H9 (cell line): ENCODE data around the gene UBL5. TPM values are rescaled to one million over a fixed set of nuclear protein-coding genes. Genes with fewer than 3 reads are reported as not detected.
A peak's percentile ranks its signal among the peaks of the same experiment; 100 is the strongest.

ENCODE experiments used
- DNase-seq: peaks from one replicate; pipeline ENCODE4 v3.0.0-alpha.2; 2017
- H2AFZ ChIP-seq: one replicate; pipeline ENCODE4 v1.6.1; 2013; ENCODE audit warnings: mild to moderate bottlenecking, low read length, control low read depth, moderate library complexity
- H2AK5ac ChIP-seq: 2 replicates; pipeline ENCODE4 v1.6.1; 2013; ENCODE audit warnings: low read length, control low read depth, mixed read lengths; ENCODE audit not compliant: insufficient read length
- H2BK120ac ChIP-seq: one replicate; pipeline ENCODE4 v1.6.1; 2013; ENCODE audit warnings: low read depth, mild to moderate bottlenecking, low read length, control low read depth, inconsistent platforms; ENCODE audit not compliant: poor library complexity, severe bottlenecking
- H2BK12ac ChIP-seq: 2 replicates; pipeline ENCODE4 v1.6.1; 2013; ENCODE audit warnings: low read length, control low read depth, mixed read lengths, low read depth; ENCODE audit not compliant: insufficient read length
- H2BK15ac ChIP-seq: 2 replicates; pipeline ENCODE4 v1.6.1; 2013; ENCODE audit warnings: low read depth, low read length, control low read depth
- H2BK20ac ChIP-seq: one replicate; pipeline ENCODE4 v1.6.1; 2013; ENCODE audit warnings: low read depth, mild to moderate bottlenecking, low read length, control low read depth, inconsistent platforms; ENCODE audit not compliant: poor library complexity, severe bottlenecking
- H2BK5ac ChIP-seq: 2 replicates; pipeline ENCODE4 v1.6.1; 2013; ENCODE audit warnings: low read length, control low read depth, mixed read lengths; ENCODE audit not compliant: insufficient read length
- H3K14ac ChIP-seq: 2 replicates; pipeline ENCODE4 v1.6.1; 2013; ENCODE audit warnings: low read length, control low read depth; ENCODE audit not compliant: insufficient read depth
- H3K18ac ChIP-seq: 2 replicates; pipeline ENCODE4 v1.6.1; 2013; ENCODE audit warnings: low read depth, mild to moderate bottlenecking, mixed read lengths, low read length, control low read depth; ENCODE audit not compliant: insufficient read length
- H3K23ac ChIP-seq: 2 replicates; pipeline ENCODE4 v1.6.1; 2013; ENCODE audit warnings: low read length, control low read depth, mixed read lengths, low read depth; ENCODE audit not compliant: insufficient read length
- H3K23me2 ChIP-seq: 2 replicates; pipeline ENCODE4 v1.6.1; 2013; ENCODE audit warnings: low read depth, mild to moderate bottlenecking, mixed read lengths, low read length, control low read depth; ENCODE audit not compliant: insufficient read length, poor library complexity, severe bottlenecking
- H3K27ac ChIP-seq: 2 replicates; pipeline ENCODE4 v1.5.1; 2013; ENCODE audit warnings: low read length, control low read depth, mixed read lengths, low read depth; ENCODE audit not compliant: insufficient read length
- H3K27me3 ChIP-seq: 2 replicates; pipeline ENCODE4 v1.6.1; 2013; ENCODE audit warnings: low read length, control low read depth, inconsistent platforms; ENCODE audit not compliant: insufficient read depth
- H3K4ac ChIP-seq: 2 replicates; pipeline ENCODE4 v1.6.1; 2013; ENCODE audit warnings: low read depth, mild to moderate bottlenecking, control low read depth, inconsistent platforms, low read length, moderate library complexity
- H3K4me1 ChIP-seq: 2 replicates; pipeline ENCODE4 v1.6.1; 2013; ENCODE audit warnings: low read length, control low read depth, inconsistent platforms; ENCODE audit not compliant: insufficient read depth
- H3K4me2 ChIP-seq: 2 replicates; pipeline ENCODE4 v1.6.1; 2013; ENCODE audit warnings: low read length, control low read depth, mixed read lengths; ENCODE audit not compliant: insufficient read length, insufficient read depth
- H3K56ac ChIP-seq: 2 replicates; pipeline ENCODE4 v1.6.1; 2013; ENCODE audit warnings: low read depth, mild to moderate bottlenecking, mixed read lengths, low read length, control low read depth; ENCODE audit not compliant: insufficient read length
- H3K79me1 ChIP-seq: 2 replicates; pipeline ENCODE4 v1.6.1; 2013; ENCODE audit warnings: low read depth, mild to moderate bottlenecking, moderate library complexity, low read length, control low read depth, inconsistent platforms; ENCODE audit not compliant: insufficient read depth, poor library complexity, severe bottlenecking
- H3K79me2 ChIP-seq: 2 replicates; pipeline ENCODE4 v1.6.1; 2013; ENCODE audit warnings: low read length, control low read depth, inconsistent platforms; ENCODE audit not compliant: insufficient read depth
- H3K9ac ChIP-seq: 2 replicates; pipeline ENCODE4 v1.6.1; 2013; ENCODE audit warnings: low read length, control low read depth, mixed read lengths; ENCODE audit not compliant: insufficient read length; ENCODE audit errors: extremely low read depth
- H3K9me3 ChIP-seq: one replicate; pipeline ENCODE4 v1.6.1; 2013; ENCODE audit warnings: low read depth, low read length, inconsistent platforms; ENCODE audit not compliant: control insufficient read depth
- H3T11ph ChIP-seq: one replicate; pipeline ENCODE4 v1.6.1; 2013; ENCODE audit warnings: mild to moderate bottlenecking, low read length, control low read depth, inconsistent platforms
- H4K20me1 ChIP-seq: one replicate; pipeline ENCODE4 v1.6.1; 2013; ENCODE audit not compliant: control insufficient read depth, insufficient read length, insufficient read depth
- H4K5ac ChIP-seq: 2 replicates; pipeline ENCODE4 v1.6.1; 2013; ENCODE audit warnings: low read depth, mild to moderate bottlenecking, mixed read lengths, low read length, control low read depth; ENCODE audit not compliant: insufficient read length
- H4K8ac ChIP-seq: replicated peaks from 2 replicates; pipeline ENCODE4 v1.6.1; 2013; ENCODE audit warnings: low read length, control low read depth, mixed read lengths, low read depth; ENCODE audit not compliant: insufficient read length
- H4K91ac ChIP-seq: 2 replicates; pipeline ENCODE4 v1.6.1; 2013; ENCODE audit warnings: low read depth, mild to moderate bottlenecking, moderate library complexity, mixed read lengths, low read length, control low read depth; ENCODE audit not compliant: insufficient read length
- H3K27ac Mint-ChIP-seq, 3 experiments: 2 replicates in 2 of 3; 3 replicates in 1 of 3; pipeline ENCODE4 v1.8.0; 2020 to 2021; ENCODE audit warnings: mixed read lengths in 3 of 3, mild to moderate bottlenecking in 1 of 3, moderate library complexity in 1 of 3
- H3K27me3 Mint-ChIP-seq: 2 replicates; pipeline ENCODE4 v1.8.0; 2021; ENCODE audit warnings: low read depth, mild to moderate bottlenecking, moderate library complexity, mixed read lengths
- H3K36me3 Mint-ChIP-seq, 3 experiments: 2 replicates in 2 of 3; 3 replicates in 1 of 3; pipeline ENCODE4 v1.8.0; 2020 to 2021; ENCODE audit warnings: low read depth in 3 of 3, mixed read lengths in 3 of 3; ENCODE audit not compliant: insufficient read depth in 1 of 3
- H3K4me1 Mint-ChIP-seq, 2 experiments: 2 replicates each; pipeline ENCODE4 v1.8.0; 2020; ENCODE audit warnings: mixed read lengths in 2 of 2
- H3K4me3 Mint-ChIP-seq, 2 experiments: 2 replicates in 1 of 2; 3 replicates in 1 of 2; pipeline ENCODE4 v1.8.0; 2020 to 2021; ENCODE audit warnings: mild to moderate bottlenecking in 2 of 2, mixed read lengths in 2 of 2, moderate library complexity in 1 of 2
- H3K9me3 Mint-ChIP-seq, 2 experiments: 2 replicates in 1 of 2; 3 replicates in 1 of 2; pipeline ENCODE4 v1.8.0; 2020; ENCODE audit warnings: mild to moderate bottlenecking in 2 of 2, mixed read lengths in 2 of 2, moderate library complexity in 1 of 2
- CTCF ChIP-seq: fragments of 200-600 bp; sonication (generic); conservative IDR thresholded peaks from 3 replicates; pipeline ENCODE4 v1.8.0; 2021; ENCODE audit warnings: antibody characterized with exemption, mild to moderate bottlenecking
- WGBS: extraction: QIAGEN DNeasy Blood & Tissue Kit; methylation state at CpG from one replicate; pipeline ENCODE4 v1.1.7; 2013; ENCODE audit warnings: missing lambda C conversion rate, low lambda C conversion rate, mixed read lengths; ENCODE audit not compliant: insufficient read length; ENCODE audit errors: extremely low coverage; 5-methylcytosine and 5-hydroxymethylcytosine counted together
- total RNA-seq: library from RNA; stranded (reverse); gene quantifications from 2 replicates; pipeline ENCODE4 v1.2.1, GENCODE V29; 2021

UBL5 gene
- total RNA-seq, 1 experiment from 2014 or later, result 393 TPM

- H3K14ac ChIP-seq, result no peak overlapping the region
- H3K9me3 Mint-ChIP-seq, result no peaks in the 10 kb centered on the region
- no peak overlapping the region for H3K4me2 ChIP-seq
- H3K4ac ChIP-seq, result no peak overlapping the region
- no peak overlapping the region for H2BK15ac ChIP-seq
- no peaks in the 10 kb centered on the region for H3K27me3 ChIP-seq
- H2BK20ac ChIP-seq, result no peak overlapping the region
- H3K4me1 ChIP-seq, result no peaks in the 10 kb centered on the region
- H3T11ph ChIP-seq, result no peak overlapping the region
- no peaks in the 10 kb centered on the region for H3K79me1 ChIP-seq
- peaks cover 0 to 2% of the 10 kb centered on the region in 2 experiments; a peak in 3 of 4 replicates for H3K4me1 Mint-ChIP-seq
- H4K91ac ChIP-seq, result no peak overlapping the region
- H3K4me3 Mint-ChIP-seq, result no peak overlapping the region; a peak in 1 of 5 replicates
- no peak overlapping the region for H4K8ac ChIP-seq
- no peaks in the 10 kb centered on the region for H3K79me2 ChIP-seq
- H3K18ac ChIP-seq, result no peak overlapping the region
- H3K27ac Mint-ChIP-seq, result peak overlapping the region in 2 of 3 experiments; percentile 45 to 92; a peak in 2 of 7 replicates
- H4K5ac ChIP-seq, result no peak overlapping the region
- H3K36me3 Mint-ChIP-seq, result peaks cover 19 to 52% (median 49%) of the 10 kb centered on the region in 3 experiments; a peak in 6 of 7 replicates
- H4K20me1 ChIP-seq, result no peaks in the 10 kb centered on the region
- H2AFZ ChIP-seq, result no peak overlapping the region
- no peak overlapping the region for H3K23ac ChIP-seq
- TF ChIP-seq CTCF, result no peak
- WGBS, result no CpG with 5 or more reads among the region's 10 CpGs
- no peak overlapping the region for H2BK5ac ChIP-seq
- no peak overlapping the region for H3K56ac ChIP-seq
- H3K27me3 Mint-ChIP-seq, result no peaks in the 10 kb centered on the region
- H2AK5ac ChIP-seq, result no peak overlapping the region
- H3K23me2 ChIP-seq, result no peaks in the 10 kb centered on the region
- H3K27ac ChIP-seq, result no peak overlapping the region
- no peak for DNase-seq
- H2BK12ac ChIP-seq, result no peak overlapping the region
- H3K9ac ChIP-seq, result no peak overlapping the region
- H3K9me3 ChIP-seq, result no peaks in the 10 kb centered on the region
- H2BK120ac ChIP-seq, result no peak overlapping the region
Measured at GRCh38 chr19:9857920-9858746, 30.4 kb downstream of the UBL5 start.
